Omental fat pad (tissue), 4 donors: ENCODE measurements around the gene TRA2B. TPM values are rescaled to one million over a fixed set of nuclear protein-coding genes. Genes with fewer than 3 reads are reported as not detected.

Source experiments
- ATAC-seq: fragments of 150-250 bp; one replicate; pipeline ENCODE4 v1.9.1; 2016; ENCODE audit warnings: mild to moderate bottlenecking, moderate library complexity; ENCODE audit not compliant: low FRiP score
- DNase-seq: peaks from one replicate; pipeline ENCODE4 v3.0.0-alpha.2; 2019; ENCODE audit warnings: low spot score
- total RNA-seq, 4 donors: library from RNA; depleted of rRNA; stranded (reverse); fragments of >200 nt; gene quantifications; one replicate each; pipeline ENCODE4 v1.1.0, GENCODE V29; 2016
- TF ChIP-seq, protein P1 (sequence below), 3 donors: fragments of 450-650 bp; IDR thresholded peaks; one replicate each; pipeline ENCODE4 v1.5.1; 2016 to 2017; ENCODE audit warnings: antibody characterized with exemption in 3 of 3, mild to moderate bottlenecking in 3 of 3, moderate library complexity in 2 of 3

Gene TRA2B
- total RNA-seq, 4 donors from 2014 or later, result 211 to 286 (median 223) TPM

- TF ChIP-seq, protein P1, sequence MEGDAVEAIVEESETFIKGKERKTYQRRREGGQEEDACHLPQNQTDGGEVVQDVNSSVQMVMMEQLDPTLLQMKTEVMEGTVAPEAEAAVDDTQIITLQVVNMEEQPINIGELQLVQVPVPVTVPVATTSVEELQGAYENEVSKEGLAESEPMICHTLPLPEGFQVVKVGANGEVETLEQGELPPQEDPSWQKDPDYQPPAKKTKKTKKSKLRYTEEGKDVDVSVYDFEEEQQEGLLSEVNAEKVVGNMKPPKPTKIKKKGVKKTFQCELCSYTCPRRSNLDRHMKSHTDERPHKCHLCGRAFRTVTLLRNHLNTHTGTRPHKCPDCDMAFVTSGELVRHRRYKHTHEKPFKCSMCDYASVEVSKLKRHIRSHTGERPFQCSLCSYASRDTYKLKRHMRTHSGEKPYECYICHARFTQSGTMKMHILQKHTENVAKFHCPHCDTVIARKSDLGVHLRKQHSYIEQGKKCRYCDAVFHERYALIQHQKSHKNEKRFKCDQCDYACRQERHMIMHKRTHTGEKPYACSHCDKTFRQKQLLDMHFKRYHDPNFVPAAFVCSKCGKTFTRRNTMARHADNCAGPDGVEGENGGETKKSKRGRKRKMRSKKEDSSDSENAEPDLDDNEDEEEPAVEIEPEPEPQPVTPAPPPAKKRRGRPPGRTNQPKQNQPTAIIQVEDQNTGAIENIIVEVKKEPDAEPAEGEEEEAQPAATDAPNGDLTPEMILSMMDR (IDR thresholded peaks at IDR 0.05), result no peak
- DNase-seq (no peak), ATAC-seq (no peak)
These were observed 28.8 kb upstream of the TRA2B start for GRCh38 chr3:185966655-185967054.

GRCh38 chr3:185965496-185965895 is 27.7 kb upstream of the TRA2B start:
- DNase-seq (no peak), ATAC-seq (no peak)
- TF ChIP-seq, protein P1 (IDR thresholded peaks at IDR 0.05), result no peak

- ATAC-seq (no peak), DNase-seq (no peak)
- TF ChIP-seq, protein P1 (IDR thresholded peaks at IDR 0.05), result no peak
These were observed 23.9 kb upstream of the TRA2B start for GRCh38 chr3:185961675-185962232.

DNA sequence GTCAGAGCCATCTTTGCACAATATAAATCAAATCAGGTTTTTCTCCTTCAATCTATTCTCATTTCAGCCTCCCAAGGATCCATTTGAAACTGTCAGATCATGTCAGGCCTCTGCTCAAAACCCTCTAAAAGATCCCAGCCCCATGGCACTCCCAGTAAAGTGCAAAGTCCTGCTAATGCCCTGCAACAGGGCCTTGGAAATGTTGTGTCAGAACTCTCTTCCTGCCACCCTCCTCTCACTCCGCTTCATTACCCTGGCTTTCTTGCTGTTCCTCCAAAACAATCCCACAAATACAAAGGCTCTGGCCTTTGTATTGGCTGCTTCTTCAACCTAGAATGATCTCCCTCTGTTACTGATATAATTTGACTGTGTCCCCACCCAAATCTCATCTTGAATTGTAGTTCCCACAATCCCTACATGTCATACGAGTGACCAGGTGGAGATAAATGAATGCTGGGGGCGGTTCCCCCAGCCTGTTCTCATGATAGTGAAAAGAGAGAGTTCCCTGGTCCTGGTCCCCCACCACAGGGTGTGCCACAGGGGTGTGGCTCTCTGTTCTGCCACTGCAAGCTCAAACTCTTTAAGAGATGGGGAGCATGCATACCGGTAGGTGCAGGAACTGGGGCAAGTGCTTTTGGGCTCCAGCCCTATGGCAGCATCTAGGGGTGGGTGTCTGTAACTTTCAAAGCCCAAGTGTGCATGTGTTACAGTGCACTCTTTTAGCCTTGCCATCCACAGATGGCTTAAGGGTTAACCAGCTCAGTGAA is 22.9 kb upstream of the TRA2B start:
- ATAC-seq (no peak), DNase-seq (no peak)
- TF ChIP-seq, protein P1 (IDR thresholded peaks at IDR 0.05), result no peak

DNA sequence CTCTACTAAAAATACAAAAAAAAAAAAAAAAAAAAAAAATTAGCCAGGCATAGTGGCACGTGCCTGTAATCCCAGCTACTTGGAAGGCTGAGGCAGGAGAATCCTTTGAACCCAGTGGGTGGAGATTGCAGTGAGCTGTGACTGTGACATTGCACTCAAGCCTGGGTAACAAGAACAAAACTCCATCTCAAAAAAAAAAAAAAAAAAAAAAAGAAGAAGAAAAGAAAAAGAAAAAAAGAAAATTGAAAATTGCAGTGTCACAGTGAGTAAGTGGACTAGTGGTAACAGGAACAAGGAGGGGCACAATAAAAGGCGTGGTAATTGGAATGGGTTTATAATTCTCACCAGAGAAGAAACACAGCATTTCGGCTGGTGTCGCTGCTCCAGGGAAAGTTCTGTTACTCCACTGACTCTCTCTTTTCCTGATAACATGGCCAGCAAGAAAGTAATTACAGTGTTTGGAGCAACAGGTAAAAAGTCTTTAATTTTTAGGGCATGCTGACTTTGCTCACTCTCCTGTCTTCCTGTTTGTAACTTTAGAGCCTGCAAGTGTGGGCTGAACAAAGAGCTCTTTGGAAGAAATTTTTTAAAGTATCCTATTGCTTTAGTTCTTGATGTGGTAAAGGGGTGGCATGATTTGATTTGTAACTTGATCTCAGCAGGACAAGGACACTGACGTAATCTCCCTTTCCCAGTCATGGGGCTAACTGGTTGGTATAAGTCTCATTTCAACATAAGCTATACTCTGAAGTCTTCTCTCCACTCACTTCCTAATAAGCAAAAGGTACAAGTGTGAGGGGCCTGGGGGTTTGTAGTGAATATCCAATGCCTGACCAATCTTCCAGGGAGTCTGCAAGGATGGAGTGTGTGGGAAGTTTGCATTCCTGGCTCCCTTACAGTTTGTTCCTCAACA is 22.1 kb upstream of the TRA2B start:
- ATAC-seq (no peak), DNase-seq (no peak)
- TF ChIP-seq, protein P1 (IDR thresholded peaks at IDR 0.05), result no peak

GRCh38 chr3:185958626-185959025 is 20.8 kb upstream of the TRA2B start:
- ATAC-seq, result no peak
- TF ChIP-seq, protein P1 (IDR thresholded peaks at IDR 0.05), result no peak
- no peak for DNase-seq
